ENCODE measurements around the gene IFT74.

IFT74 gene

GRCh38 chr9:26975728-26976707, 19.8 kb downstream of the IFT74 start:
- TF ChIP-seq, protein P1, sequence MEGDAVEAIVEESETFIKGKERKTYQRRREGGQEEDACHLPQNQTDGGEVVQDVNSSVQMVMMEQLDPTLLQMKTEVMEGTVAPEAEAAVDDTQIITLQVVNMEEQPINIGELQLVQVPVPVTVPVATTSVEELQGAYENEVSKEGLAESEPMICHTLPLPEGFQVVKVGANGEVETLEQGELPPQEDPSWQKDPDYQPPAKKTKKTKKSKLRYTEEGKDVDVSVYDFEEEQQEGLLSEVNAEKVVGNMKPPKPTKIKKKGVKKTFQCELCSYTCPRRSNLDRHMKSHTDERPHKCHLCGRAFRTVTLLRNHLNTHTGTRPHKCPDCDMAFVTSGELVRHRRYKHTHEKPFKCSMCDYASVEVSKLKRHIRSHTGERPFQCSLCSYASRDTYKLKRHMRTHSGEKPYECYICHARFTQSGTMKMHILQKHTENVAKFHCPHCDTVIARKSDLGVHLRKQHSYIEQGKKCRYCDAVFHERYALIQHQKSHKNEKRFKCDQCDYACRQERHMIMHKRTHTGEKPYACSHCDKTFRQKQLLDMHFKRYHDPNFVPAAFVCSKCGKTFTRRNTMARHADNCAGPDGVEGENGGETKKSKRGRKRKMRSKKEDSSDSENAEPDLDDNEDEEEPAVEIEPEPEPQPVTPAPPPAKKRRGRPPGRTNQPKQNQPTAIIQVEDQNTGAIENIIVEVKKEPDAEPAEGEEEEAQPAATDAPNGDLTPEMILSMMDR (IDR thresholded peaks at IDR 0.05), result peak; percentile 55
- Mint-ChIP-seq H3K4me1 (peaks cover 25% of the 10 kb centered on the region), H3K36me3 (ENCODE audit: low read depth) (peaks cover 30% of the 10 kb centered on the region), H3K27me3 (ENCODE audit: low read depth, poor library complexity) (peaks cover 2% of the 10 kb centered on the region), H3K27ac (peak overlapping the region; percentile 94), H3K9me3 (no peaks in the 10 kb centered on the region), H3K4me3 (peak overlapping the region; percentile 66)
- peak; percentile 27 for DNase-seq

DNA sequence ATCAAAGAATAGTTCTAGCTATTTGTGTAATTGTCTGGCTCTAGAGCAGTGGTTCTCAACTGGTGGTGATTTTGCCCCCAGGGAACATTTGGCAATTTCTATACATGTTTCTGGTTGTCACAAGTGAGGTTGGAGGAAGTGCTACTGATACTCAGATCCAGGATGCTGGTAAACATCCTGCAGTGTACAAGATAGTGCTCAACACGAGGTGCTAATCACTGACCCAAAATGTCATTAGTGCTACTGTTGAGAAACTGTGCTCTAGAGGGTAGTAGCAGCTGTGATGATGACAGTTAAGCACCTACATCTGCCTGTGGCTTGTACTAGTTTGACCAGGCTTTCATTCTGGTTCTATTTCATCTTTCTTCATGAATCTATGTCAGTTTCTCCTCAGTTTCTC, 27.1 kb downstream of the IFT74 start:
- DNase-seq, result no peak

GRCh38 chr9:26995810-26996209, 39.6 kb downstream of the IFT74 start:
- Mint-ChIP-seq H3K36me3 (ENCODE audit: low read depth) (peaks cover 13% of the 10 kb centered on the region), H3K4me3 (no peak overlapping the region), H3K27me3 (ENCODE audit: low read depth, poor library complexity) (no peaks in the 10 kb centered on the region), H3K27ac (no peak overlapping the region), H3K9me3 (no peaks in the 10 kb centered on the region), H3K4me1 (no peaks in the 10 kb centered on the region)
- DNase-seq, result no peak
- TF ChIP-seq, protein P1 (IDR thresholded peaks at IDR 0.05), result no peak

More for the DNA sequence above, 27.1 kb downstream of the IFT74 start:
- Mint-ChIP-seq H3K4me3 (no peak overlapping the region), H3K27me3 (ENCODE audit: low read depth, poor library complexity) (no peaks in the 10 kb centered on the region), H3K27ac (no peak overlapping the region), H3K36me3 (ENCODE audit: low read depth) (peaks cover 26% of the 10 kb centered on the region), H3K9me3 (no peaks in the 10 kb centered on the region), H3K4me1 (no peaks in the 10 kb centered on the region)
- TF ChIP-seq, protein P1 (IDR thresholded peaks at IDR 0.05), result no peak

DNA sequence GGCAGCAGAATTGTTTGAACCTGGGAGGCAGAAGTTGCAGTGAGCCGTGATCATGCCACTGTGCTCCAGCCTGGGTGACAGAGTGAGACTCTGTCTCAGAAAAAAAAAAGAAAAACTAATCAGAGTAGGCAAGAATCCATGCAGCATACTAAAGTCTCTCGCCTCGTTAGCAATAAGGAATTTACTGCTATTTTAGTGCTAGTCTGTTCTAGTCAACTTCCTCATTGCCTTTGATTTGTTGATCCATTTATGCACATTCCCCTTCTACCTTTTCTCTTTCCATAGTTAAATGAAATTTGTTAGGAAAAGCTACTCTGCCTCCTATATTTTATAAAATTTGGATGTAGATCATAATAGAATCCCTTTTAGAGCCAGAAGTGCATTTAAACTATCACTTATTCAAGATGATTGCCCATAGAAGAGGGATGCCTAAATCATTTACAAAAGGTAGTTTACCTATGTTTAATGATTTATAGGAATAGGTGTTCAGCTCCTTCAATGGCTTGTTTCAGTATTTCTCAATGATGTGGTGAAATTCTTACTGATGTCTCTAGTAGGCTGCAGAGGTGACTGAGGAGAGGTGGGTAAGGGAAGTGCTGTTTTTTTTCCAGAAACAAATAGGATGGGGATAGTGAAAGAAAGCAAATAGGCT, 47.3 kb downstream of the IFT74 start:
- peaks cover 3% of the 10 kb centered on the region for H3K9me3 Mint-ChIP-seq
- TF ChIP-seq, protein P1 (IDR thresholded peaks at IDR 0.05), result no peak
- DNase-seq, result no peak
- peak overlapping the region; percentile 49 for H3K27ac Mint-ChIP-seq
- peaks cover 7% of the 10 kb centered on the region for H3K27me3 Mint-ChIP-seq (ENCODE audit: low read depth, poor library complexity)
- no peaks in the 10 kb centered on the region for H3K4me1 Mint-ChIP-seq
- H3K4me3 Mint-ChIP-seq, result no peak overlapping the region
- H3K36me3 Mint-ChIP-seq (ENCODE audit: low read depth), result peaks cover 41% of the 10 kb centered on the region

- H3K36me3 Mint-ChIP-seq (ENCODE audit: low read depth), result peaks cover 48% of the 10 kb centered on the region
- DNase-seq, result no peak
- H3K27me3 Mint-ChIP-seq (ENCODE audit: low read depth, poor library complexity), result peaks cover 7% of the 10 kb centered on the region
- H3K4me1 Mint-ChIP-seq, result no peaks in the 10 kb centered on the region
- H3K9me3 Mint-ChIP-seq, result peaks cover 3% of the 10 kb centered on the region
- TF ChIP-seq, protein P1 (IDR thresholded peaks at IDR 0.05), result no peak
- H3K27ac Mint-ChIP-seq, result no peak within 1 kb of the TSS
- H3K4me3 Mint-ChIP-seq, result no peak within 1 kb of the TSS
Observed at GRCh38 chr9:27005491-27005890, 49.3 kb downstream of the IFT74 start, which contains the start of gene LRRC19. TSS of gene LRRC19 (minus strand) at chr9:27005672. CDS start at chr9:26999694, 5,978 bp downstream.
